Measurements from ENCODE around the gene TMEM69.

The TMEM69 gene

DNA sequence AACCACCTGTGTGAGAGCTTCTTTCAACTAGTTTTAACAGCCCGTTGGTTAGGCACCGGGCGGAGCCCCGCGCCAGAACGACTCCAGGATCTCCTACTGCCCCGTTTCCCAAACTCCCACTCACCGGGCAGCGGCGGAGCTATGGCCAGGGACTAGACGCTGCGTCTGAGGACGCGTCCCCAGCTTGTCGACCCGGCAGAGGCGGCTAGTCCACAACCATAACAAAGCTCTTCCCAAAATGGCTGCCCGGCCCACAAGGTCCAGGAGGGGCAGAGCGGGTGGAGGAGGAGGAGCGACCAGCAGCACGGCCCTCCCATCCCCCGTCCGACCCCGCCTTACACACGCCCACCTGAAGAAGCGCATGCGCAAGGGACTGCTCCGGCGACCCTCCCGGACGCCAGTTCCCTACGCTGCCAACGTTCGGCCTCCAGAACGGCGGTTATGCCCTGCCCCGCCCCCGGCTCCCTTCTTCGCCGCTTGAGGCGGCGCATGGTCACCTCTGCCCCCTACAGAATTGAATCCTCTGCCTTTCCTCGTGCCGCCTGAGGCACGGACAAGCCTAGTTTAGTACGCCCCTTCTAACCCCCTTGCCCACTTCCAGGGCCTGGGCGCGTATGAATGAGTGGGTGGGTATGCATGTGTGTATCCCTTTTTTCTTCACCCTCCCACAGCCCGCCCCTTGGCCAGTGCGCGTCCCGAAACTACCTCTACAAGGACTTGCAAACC lies 1.5 kb upstream of the TMEM69 start, which contains the start of gene GPBP1L1 (continued):
- TF ChIP-seq, protein P1, sequence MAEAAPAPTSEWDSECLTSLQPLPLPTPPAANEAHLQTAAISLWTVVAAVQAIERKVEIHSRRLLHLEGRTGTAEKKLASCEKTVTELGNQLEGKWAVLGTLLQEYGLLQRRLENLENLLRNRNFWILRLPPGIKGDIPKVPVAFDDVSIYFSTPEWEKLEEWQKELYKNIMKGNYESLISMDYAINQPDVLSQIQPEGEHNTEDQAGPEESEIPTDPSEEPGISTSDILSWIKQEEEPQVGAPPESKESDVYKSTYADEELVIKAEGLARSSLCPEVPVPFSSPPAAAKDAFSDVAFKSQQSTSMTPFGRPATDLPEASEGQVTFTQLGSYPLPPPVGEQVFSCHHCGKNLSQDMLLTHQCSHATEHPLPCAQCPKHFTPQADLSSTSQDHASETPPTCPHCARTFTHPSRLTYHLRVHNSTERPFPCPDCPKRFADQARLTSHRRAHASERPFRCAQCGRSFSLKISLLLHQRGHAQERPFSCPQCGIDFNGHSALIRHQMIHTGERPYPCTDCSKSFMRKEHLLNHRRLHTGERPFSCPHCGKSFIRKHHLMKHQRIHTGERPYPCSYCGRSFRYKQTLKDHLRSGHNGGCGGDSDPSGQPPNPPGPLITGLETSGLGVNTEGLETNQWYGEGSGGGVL (tag by site-specific recombination; IDR thresholded peaks at IDR 0.05): no peak
- TF ChIP-seq ZSCAN30 (tag by site-specific recombination; IDR thresholded peaks at IDR 0.05) (peak; percentile 22; the same call in 1 of the 2 replicates), ZNF10 (tag by site-specific recombination; IDR thresholded peaks at IDR 0.05) (no peak), ZNF701 (tag by site-specific recombination; IDR thresholded peaks at IDR 0.05) (no peak), ZIC2 (tag by site-specific recombination; IDR thresholded peaks at IDR 0.05) (no peak), ZNF324 (tag by site-specific recombination; IDR thresholded peaks at IDR 0.05) (peak; percentile 45; the same call in 1 of the 2 replicates), ZNF677 (tag by site-specific recombination; IDR thresholded peaks at IDR 0.05) (no peak), ZNF707 (tag by site-specific recombination; IDR thresholded peaks at IDR 0.05) (no peak), ZNF404 (tag by site-specific recombination; IDR thresholded peaks at IDR 0.05) (no peak), ZEB2 (tag by site-specific recombination; IDR thresholded peaks at IDR 0.05) (peak; percentile 53), EGR2 (tag by site-specific recombination; IDR thresholded peaks at IDR 0.05; ENCODE audit: low read depth) (peak; percentile 63), SALL2 (tag by site-specific recombination; IDR thresholded peaks at IDR 0.05; ENCODE audit: borderline replicate concordance) (no peak), ZNF664 (tag by site-specific recombination; IDR thresholded peaks at IDR 0.05) (no peak), ZFP69B (tag by site-specific recombination; IDR thresholded peaks at IDR 0.05) (peak; percentile 24; the same call in 1 of the 2 replicates), ZNF214 (tag by site-specific recombination; IDR thresholded peaks at IDR 0.05; ENCODE audit: borderline replicate concordance) (no peak), ZNF426 (tag by site-specific recombination; IDR thresholded peaks at IDR 0.05) (no peak), ZNF24 (tag by site-specific recombination; IDR thresholded peaks at IDR 0.05) (no peak; the same call in 1 of the 2 replicates), ZNF302 (tag by site-specific recombination; IDR thresholded peaks at IDR 0.05; ENCODE audit: low read depth) (no peak), ZNF549 (tag by site-specific recombination; IDR thresholded peaks at IDR 0.05) (no peak), YY2 (tag by site-specific recombination; IDR thresholded peaks at IDR 0.05) (peak; percentile 79), ZNF114 (tag by site-specific recombination; IDR thresholded peaks at IDR 0.05) (no peak), ZNF132 (tag by site-specific recombination; IDR thresholded peaks at IDR 0.05; ENCODE audit: borderline replicate concordance) (no peak)
- TF ChIP-seq, protein P2, sequence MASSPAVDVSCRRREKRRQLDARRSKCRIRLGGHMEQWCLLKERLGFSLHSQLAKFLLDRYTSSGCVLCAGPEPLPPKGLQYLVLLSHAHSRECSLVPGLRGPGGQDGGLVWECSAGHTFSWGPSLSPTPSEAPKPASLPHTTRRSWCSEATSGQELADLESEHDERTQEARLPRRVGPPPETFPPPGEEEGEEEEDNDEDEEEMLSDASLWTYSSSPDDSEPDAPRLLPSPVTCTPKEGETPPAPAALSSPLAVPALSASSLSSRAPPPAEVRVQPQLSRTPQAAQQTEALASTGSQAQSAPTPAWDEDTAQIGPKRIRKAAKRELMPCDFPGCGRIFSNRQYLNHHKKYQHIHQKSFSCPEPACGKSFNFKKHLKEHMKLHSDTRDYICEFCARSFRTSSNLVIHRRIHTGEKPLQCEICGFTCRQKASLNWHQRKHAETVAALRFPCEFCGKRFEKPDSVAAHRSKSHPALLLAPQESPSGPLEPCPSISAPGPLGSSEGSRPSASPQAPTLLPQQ (tag by site-specific recombination; IDR thresholded peaks at IDR 0.05): no peak
- TF ChIP-seq, protein P3, sequence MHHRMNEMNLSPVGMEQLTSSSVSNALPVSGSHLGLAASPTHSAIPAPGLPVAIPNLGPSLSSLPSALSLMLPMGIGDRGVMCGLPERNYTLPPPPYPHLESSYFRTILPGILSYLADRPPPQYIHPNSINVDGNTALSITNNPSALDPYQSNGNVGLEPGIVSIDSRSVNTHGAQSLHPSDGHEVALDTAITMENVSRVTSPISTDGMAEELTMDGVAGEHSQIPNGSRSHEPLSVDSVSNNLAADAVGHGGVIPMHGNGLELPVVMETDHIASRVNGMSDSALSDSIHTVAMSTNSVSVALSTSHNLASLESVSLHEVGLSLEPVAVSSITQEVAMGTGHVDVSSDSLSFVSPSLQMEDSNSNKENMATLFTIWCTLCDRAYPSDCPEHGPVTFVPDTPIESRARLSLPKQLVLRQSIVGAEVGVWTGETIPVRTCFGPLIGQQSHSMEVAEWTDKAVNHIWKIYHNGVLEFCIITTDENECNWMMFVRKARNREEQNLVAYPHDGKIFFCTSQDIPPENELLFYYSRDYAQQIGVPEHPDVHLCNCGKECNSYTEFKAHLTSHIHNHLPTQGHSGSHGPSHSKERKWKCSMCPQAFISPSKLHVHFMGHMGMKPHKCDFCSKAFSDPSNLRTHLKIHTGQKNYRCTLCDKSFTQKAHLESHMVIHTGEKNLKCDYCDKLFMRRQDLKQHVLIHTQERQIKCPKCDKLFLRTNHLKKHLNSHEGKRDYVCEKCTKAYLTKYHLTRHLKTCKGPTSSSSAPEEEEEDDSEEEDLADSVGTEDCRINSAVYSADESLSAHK (tag by site-specific recombination; IDR thresholded peaks at IDR 0.05): no peak
- TF ChIP-seq, protein P4, sequence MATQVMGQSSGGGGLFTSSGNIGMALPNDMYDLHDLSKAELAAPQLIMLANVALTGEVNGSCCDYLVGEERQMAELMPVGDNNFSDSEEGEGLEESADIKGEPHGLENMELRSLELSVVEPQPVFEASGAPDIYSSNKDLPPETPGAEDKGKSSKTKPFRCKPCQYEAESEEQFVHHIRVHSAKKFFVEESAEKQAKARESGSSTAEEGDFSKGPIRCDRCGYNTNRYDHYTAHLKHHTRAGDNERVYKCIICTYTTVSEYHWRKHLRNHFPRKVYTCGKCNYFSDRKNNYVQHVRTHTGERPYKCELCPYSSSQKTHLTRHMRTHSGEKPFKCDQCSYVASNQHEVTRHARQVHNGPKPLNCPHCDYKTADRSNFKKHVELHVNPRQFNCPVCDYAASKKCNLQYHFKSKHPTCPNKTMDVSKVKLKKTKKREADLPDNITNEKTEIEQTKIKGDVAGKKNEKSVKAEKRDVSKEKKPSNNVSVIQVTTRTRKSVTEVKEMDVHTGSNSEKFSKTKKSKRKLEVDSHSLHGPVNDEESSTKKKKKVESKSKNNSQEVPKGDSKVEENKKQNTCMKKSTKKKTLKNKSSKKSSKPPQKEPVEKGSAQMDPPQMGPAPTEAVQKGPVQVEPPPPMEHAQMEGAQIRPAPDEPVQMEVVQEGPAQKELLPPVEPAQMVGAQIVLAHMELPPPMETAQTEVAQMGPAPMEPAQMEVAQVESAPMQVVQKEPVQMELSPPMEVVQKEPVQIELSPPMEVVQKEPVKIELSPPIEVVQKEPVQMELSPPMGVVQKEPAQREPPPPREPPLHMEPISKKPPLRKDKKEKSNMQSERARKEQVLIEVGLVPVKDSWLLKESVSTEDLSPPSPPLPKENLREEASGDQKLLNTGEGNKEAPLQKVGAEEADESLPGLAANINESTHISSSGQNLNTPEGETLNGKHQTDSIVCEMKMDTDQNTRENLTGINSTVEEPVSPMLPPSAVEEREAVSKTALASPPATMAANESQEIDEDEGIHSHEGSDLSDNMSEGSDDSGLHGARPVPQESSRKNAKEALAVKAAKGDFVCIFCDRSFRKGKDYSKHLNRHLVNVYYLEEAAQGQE (tag by site-specific recombination; IDR thresholded peaks at IDR 0.05): peak; percentile 11; the same call in 1 of the 2 replicates
- TF ChIP-seq, protein P5, sequence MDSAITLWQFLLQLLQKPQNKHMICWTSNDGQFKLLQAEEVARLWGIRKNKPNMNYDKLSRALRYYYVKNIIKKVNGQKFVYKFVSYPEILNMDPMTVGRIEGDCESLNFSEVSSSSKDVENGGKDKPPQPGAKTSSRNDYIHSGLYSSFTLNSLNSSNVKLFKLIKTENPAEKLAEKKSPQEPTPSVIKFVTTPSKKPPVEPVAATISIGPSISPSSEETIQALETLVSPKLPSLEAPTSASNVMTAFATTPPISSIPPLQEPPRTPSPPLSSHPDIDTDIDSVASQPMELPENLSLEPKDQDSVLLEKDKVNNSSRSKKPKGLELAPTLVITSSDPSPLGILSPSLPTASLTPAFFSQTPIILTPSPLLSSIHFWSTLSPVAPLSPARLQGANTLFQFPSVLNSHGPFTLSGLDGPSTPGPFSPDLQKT (IDR thresholded peaks at IDR 0.05; ENCODE audit: borderline replicate concordance, low read depth, low read length): no peak
- TF ChIP-seq, protein P6, sequence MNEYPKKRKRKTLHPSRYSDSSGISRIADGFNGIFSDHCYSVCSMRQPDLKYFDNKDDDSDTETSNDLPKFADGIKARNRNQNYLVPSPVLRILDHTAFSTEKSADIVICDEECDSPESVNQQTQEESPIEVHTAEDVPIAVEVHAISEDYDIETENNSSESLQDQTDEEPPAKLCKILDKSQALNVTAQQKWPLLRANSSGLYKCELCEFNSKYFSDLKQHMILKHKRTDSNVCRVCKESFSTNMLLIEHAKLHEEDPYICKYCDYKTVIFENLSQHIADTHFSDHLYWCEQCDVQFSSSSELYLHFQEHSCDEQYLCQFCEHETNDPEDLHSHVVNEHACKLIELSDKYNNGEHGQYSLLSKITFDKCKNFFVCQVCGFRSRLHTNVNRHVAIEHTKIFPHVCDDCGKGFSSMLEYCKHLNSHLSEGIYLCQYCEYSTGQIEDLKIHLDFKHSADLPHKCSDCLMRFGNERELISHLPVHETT (tag by site-specific recombination; IDR thresholded peaks at IDR 0.05): no peak
